ENCODE measurements around the gene AKAP13. TPM values are rescaled to one million over a fixed set of nuclear protein-coding genes. Genes with fewer than 3 reads are reported as not detected.

The AKAP13 gene
- total RNA-seq, 1 donor from 2014 or later = 73.8 TPM

DNA sequence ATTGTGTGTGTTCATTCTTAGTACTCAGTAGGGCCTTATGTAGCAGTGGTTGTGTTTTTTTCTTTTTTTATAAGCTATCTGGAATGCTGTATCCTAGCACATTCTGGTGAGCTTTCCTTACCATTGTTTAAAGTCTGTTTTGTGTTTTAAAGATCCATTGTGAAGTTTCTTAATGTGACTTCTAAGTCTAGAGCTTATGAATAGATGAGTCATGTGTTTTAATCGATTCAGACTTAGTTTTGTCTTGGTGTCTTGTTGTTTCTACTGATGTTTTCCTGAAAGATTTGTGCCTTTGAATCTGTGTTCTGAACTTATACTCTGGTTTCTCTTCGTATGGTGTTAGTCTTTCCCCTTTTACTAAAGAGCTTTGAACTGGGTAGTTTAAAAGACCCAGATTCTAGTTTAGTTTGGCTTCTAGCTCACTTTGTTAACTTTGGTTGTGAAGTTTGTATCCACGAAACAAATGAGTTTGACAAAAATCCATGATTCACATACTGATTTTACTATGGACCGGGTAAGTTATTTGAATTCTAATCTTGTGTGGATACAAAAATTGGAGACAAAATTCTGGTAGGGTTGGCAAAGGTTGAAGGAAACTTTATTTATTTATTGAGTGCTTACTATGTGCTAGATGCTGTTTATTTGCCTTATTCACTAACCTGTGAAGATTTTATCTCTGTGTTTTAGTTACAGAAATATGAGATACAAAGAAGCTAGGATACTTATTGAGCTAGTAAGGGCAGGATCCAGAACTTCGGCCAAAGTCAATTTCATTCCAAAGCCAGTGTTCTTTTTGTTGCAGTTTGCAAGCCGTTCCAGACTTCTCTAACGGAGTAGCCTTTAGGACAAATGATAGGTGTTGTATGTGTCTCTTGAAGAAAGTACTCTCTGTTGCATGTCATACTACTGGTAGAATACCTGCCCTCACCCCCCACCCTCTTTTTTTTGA is 24.8 kb downstream of the AKAP13 start:
- H3K4me2 ChIP-seq = peak overlapping the region; percentile 52
- Mint-ChIP-seq H3K4me3 (no peak overlapping the region), H3K4me1 (peaks cover 28% of the 10 kb centered on the region), H3K9me3 (peaks cover 25% of the 10 kb centered on the region), H3K27me3 (ENCODE audit: insufficient read depth, low read depth) (peaks cover 3% of the 10 kb centered on the region), H3K27ac (peak overlapping the region; percentile 67), H3K36me3 (peaks cover 25% of the 10 kb centered on the region)
- no peak overlapping the region for H3K4me3 ChIP-seq
- H3K27me3 ChIP-seq = no peaks in the 10 kb centered on the region
- peak overlapping the region; percentile 82 for H3K27ac ChIP-seq
- peaks cover 52% of the 10 kb centered on the region for H3K4me1 ChIP-seq
- H3K79me2 ChIP-seq (ENCODE audit: low read depth) = peaks cover 100% of the 10 kb centered on the region
- no peak overlapping the region for H2AFZ ChIP-seq (replicated peaks)
- H3F3A ChIP-seq (ENCODE audit: low read depth) = peaks cover 15% of the 10 kb centered on the region
- peaks cover 69% of the 10 kb centered on the region for H4K20me1 ChIP-seq (ENCODE audit: low read depth)
- peak; percentile 14 for DNase-seq (ENCODE audit: low spot score)
- TF ChIP-seq CTCF (IDR thresholded peaks at IDR 0.05) = no peak
- no peak for TF ChIP-seq EZH2phosphoT487 (IDR thresholded peaks at IDR 0.05)
- no peak for TF ChIP-seq EZH2 (IDR thresholded peaks at IDR 0.05)
- no peak overlapping the region for H3K9ac ChIP-seq
- no peaks in the 10 kb centered on the region for H3K36me3 ChIP-seq
- H3K9me3 ChIP-seq (ENCODE audit: low read depth) = no peaks in the 10 kb centered on the region

GRCh38 chr15:85406916-85407315 is 26.5 kb downstream of the AKAP13 start:
- Histone ChIP-seq H3K4me1 (peaks cover 45% of the 10 kb centered on the region), H3K9me3 (ENCODE audit: low read depth) (no peaks in the 10 kb centered on the region), H2AFZ (replicated peaks) (no peak overlapping the region), H4K20me1 (ENCODE audit: low read depth) (peaks cover 64% of the 10 kb centered on the region), H3K27me3 (no peaks in the 10 kb centered on the region), H3K27ac (no peak overlapping the region), H3K4me3 (no peak overlapping the region), H3K9ac (no peak overlapping the region), H3K4me2 (no peak overlapping the region), H3K36me3 (no peaks in the 10 kb centered on the region), H3F3A (ENCODE audit: low read depth) (peaks cover 15% of the 10 kb centered on the region), H3K79me2 (ENCODE audit: low read depth) (peaks cover 100% of the 10 kb centered on the region)
- Mint-ChIP-seq H3K27ac (no peak overlapping the region), H3K4me1 (peaks cover 25% of the 10 kb centered on the region), H3K9me3 (peaks cover 35% of the 10 kb centered on the region), H3K36me3 (peaks cover 35% of the 10 kb centered on the region), H3K4me3 (no peak overlapping the region), H3K27me3 (ENCODE audit: insufficient read depth, low read depth) (peaks cover 3% of the 10 kb centered on the region)
- TF ChIP-seq CTCF (IDR thresholded peaks at IDR 0.05) = no peak
- no peak for TF ChIP-seq EZH2phosphoT487 (IDR thresholded peaks at IDR 0.05)
- no peak for TF ChIP-seq EZH2 (IDR thresholded peaks at IDR 0.05)
- DNase-seq (ENCODE audit: low spot score) = no peak

DNA sequence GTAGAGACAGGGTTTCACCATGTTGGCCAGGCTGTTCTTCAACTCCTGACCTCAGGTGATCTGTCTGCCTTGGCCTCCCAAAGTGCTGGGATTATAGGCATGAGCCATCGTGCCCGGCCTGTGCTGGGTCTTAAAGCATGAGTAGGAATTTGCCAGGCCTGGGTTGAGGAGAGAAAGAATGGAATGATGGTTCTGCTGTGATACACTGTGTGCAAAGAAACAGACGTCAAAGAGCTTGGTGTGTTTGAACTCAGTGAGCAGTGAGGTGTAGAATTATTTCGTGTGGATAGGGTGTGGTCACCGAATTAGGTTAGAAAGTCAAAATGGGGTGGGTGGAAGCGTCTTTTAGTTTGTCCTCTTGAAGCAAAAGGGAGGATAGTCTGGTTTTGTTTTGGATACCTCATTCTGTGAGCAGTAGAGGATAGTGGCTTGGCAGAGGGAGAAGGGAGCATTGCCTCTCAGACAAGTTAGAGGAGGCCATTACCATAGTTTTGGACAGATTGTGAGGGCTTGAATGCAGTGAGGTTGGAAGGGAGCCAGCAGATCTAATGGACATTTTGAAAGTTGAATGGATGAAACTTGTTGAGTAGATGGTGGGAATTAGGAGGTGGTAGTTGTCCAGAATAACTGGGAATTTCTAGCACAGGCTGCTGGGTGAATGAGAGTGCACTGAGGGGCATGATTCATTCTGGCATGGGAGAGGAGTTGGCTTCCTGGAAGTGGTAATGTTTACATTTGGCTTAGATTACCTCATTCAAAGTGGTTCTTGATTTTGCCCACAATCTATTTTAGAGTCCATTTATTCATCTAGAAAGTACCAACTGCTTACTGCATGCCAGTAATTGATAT is 27.2 kb downstream of the AKAP13 start:
- Histone ChIP-seq H3K4me1 (peaks cover 43% of the 10 kb centered on the region), H4K20me1 (ENCODE audit: low read depth) (peaks cover 63% of the 10 kb centered on the region)

More for the DNA sequence above, 27.2 kb downstream of the AKAP13 start:
- peaks cover 15% of the 10 kb centered on the region for H3F3A ChIP-seq (ENCODE audit: low read depth)
- peaks cover 35% of the 10 kb centered on the region for H3K36me3 Mint-ChIP-seq
- peaks cover 35% of the 10 kb centered on the region for H3K9me3 Mint-ChIP-seq
- H3K9me3 ChIP-seq (ENCODE audit: low read depth) = no peaks in the 10 kb centered on the region
- no peak overlapping the region for H3K4me3 ChIP-seq
- H3K9ac ChIP-seq = no peak overlapping the region
- no peak overlapping the region for H3K4me2 ChIP-seq
- H3K27ac Mint-ChIP-seq = no peak overlapping the region
- H3K27me3 Mint-ChIP-seq (ENCODE audit: insufficient read depth, low read depth) = peaks cover 2% of the 10 kb centered on the region
- H3K4me3 Mint-ChIP-seq = no peak overlapping the region
- no peaks in the 10 kb centered on the region for H3K27me3 ChIP-seq
- H2AFZ ChIP-seq (replicated peaks) = no peak overlapping the region
- H3K79me2 ChIP-seq (ENCODE audit: low read depth) = peaks cover 100% of the 10 kb centered on the region
- DNase-seq (ENCODE audit: low spot score) = no peak
- no peaks in the 10 kb centered on the region for H3K36me3 ChIP-seq
- H3K4me1 Mint-ChIP-seq = peaks cover 20% of the 10 kb centered on the region
- H3K27ac ChIP-seq = no peak overlapping the region
- TF ChIP-seq EZH2 (IDR thresholded peaks at IDR 0.05) = no peak
- TF ChIP-seq CTCF (IDR thresholded peaks at IDR 0.05) = no peak
- TF ChIP-seq EZH2phosphoT487 (IDR thresholded peaks at IDR 0.05) = no peak

Data from neural progenitor cell (in vitro differentiated cells).